ENCODE results near the gene PTPRG. TPM values are rescaled to one million over a fixed set of nuclear protein-coding genes. Genes with fewer than 3 reads are reported as not detected.
"Not testable (repeated sequence)": the region's sequence is repeated elsewhere in the genome, so short reads cannot be mapped to it uniquely, and the experiment has no call there.

The PTPRG gene
- total and polyA plus RNA-seq, 2 donors, result 22.7 to 95.3 TPM

DNA sequence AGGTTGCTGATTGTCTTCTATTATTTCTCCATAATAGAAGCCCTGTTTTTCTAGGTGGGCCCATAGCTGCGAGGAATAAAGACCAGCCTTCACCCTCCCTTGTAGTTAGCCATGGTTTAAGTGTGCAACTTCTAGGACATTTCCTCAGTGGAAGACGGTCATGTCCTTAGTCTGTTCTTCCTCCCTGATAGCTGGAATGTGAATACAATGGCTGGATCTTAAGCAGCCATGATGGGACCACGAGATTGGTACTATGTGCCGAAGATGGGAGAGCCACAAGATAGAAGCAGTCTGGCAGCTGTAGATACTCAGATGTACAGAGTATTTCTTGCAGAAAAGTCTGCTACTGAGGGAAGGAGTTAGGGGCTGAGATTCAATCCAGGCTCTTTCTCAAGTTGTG lies 152.9 kb downstream of the PTPRG start:
- WGBS, result 74% methylated on average over 4 of the region's 4 CpGs
- no peak for DNase-seq (ENCODE audit: extremely low spot score)
- Histone ChIP-seq H3K4me3 (ENCODE audit: low read depth, low read length) (no peak overlapping the region), H3K27ac (ENCODE audit: low read depth) (no peak overlapping the region), H3K36me3 (ENCODE audit: insufficient read depth) (no peaks in the 10 kb centered on the region), H3K4me1 (ENCODE audit: insufficient read depth) (no peaks in the 10 kb centered on the region)

DNA sequence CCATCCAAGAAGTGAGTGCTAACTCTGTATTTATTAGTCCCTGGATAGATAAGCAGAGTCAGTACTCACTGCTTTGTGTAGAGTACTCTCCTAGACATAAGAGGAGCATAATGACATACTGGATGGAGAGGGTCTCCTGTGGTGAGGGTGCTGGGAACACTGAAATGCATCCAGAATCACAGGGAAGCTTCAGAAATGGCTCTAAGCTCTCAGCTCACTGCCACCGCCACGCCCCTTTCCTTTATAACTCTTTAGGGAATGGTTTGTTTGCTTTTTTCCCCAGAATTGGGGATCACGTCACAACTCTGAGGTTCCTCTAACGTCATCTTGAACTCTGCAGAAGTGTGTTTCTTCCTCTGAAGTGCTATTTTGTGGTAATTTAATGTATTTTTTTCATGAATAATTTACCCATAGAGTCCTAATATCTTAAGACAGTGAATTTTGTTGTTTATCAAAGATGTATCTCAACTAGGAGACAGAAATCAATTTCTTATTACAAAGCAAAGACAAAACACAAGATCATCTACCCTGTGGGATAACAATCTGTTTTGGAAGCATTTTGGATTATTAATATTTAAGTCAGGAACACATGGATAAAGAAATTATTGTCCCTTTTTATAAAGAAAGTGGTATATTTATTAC lies 154.6 kb downstream of the PTPRG start:
- 83% methylated on average over 4 of the region's 4 CpGs for WGBS
- no peaks in the 10 kb centered on the region for H3K36me3 ChIP-seq (ENCODE audit: insufficient read depth)
- H3K4me1 ChIP-seq (ENCODE audit: insufficient read depth), result peaks cover 2% of the 10 kb centered on the region
- no peak overlapping the region for H3K4me3 ChIP-seq (ENCODE audit: low read depth, low read length)
- no peak for DNase-seq (ENCODE audit: extremely low spot score)
- H3K27ac ChIP-seq (ENCODE audit: low read depth), result no peak overlapping the region

DNA sequence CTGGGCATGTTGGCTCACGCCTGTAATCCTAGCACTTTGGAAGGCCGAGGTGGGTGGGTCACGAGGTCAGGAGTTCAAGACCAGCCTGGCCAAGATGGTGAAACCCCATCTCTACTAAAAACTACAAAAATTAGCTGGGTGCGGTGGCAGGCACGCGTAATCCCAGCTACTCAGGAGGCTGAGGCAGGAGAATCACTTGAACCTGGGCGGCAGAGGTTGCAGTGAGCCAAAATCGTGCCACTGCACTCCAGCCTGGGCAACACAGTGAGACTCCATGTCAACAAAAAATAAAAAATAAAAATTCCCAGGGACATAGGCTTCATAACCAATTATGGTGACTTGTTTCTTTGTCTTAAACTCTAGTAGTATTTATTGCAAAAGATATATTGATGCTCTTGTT lies 155.3 kb downstream of the PTPRG start:
- WGBS, result 88% methylated on average over 8 of the region's 8 CpGs

DNA sequence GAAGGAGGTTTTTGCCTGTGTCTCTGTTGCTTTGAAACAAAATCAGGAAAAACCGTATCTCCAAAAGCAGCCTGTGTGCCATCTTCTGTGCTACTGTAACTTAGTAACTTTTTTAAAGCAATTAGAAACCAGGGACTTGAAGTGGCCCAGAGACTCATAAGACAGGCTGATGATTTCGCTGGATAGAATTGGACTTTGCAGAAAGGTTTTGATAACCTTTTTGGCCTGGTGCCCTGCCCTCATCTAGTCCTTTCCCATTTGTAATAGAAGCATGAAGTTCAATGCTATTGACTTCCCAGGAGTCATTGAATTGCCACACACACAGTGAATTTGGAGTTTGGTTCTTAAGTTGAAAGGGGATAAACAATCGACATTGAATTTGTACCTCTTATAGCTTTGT lies 157.2 kb downstream of the PTPRG start:
- no peaks in the 10 kb centered on the region for H3K36me3 ChIP-seq (ENCODE audit: insufficient read depth)
- H3K27ac ChIP-seq (ENCODE audit: low read depth), result no peak overlapping the region
- DNase-seq (ENCODE audit: extremely low spot score), result no peak
- peaks cover 2% of the 10 kb centered on the region for H3K4me1 ChIP-seq (ENCODE audit: insufficient read depth)
- no peak overlapping the region for H3K4me3 ChIP-seq (ENCODE audit: low read depth, low read length)
- WGBS, result 100% methylated on average over 3 of the region's 3 CpGs

More for the DNA sequence above, 155.3 kb downstream of the PTPRG start:
- not testable (repeated sequence) for DNase-seq (ENCODE audit: extremely low spot score); H3K36me3 ChIP-seq (ENCODE audit: insufficient read depth); H3K27ac ChIP-seq (ENCODE audit: low read depth); H3K4me3 ChIP-seq (ENCODE audit: low read depth, low read length); H3K4me1 ChIP-seq (ENCODE audit: insufficient read depth)

DNA sequence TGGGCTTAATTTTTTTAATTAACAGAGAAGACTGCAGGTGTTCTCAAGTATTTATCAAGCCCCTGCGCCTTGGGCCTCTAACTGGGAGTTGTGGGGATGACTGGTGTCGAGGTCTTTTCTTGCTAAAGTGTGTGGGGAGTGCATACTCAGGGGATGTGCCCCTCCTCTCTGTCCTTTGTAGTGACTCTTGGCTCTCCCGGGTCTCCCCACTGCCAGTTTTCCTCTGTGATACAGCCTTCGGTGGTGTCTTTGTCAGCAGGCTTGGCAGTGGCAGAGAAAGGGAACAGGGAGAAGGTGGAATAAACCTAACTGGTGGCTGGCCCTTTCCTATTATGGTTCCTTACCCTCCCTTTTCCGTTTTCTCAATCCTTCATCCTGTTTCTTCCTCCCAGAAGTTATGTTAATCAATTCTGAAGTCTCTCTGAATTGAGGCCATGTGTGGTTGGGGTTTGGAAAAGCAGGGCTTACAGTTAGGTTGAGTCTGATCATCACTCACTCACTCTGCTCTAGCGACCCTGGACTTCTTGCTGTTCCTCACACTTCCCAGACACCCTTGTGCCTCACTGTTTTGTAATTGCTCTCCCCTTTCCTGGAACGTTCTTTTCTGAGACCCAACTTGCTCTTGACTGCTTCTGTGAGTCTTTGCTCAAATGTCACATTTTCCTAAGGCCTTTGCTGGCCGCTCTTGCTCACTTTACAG lies 158.1 kb downstream of the PTPRG start:
- Histone ChIP-seq H3K36me3 (ENCODE audit: insufficient read depth) (no peaks in the 10 kb centered on the region), H3K27ac (ENCODE audit: low read depth) (no peak overlapping the region), H3K4me1 (ENCODE audit: insufficient read depth) (peaks cover 2% of the 10 kb centered on the region), H3K4me3 (ENCODE audit: low read depth, low read length) (no peak overlapping the region)
- WGBS, result 82% methylated on average over 8 of the region's 8 CpGs
- no peak for DNase-seq (ENCODE audit: extremely low spot score)

DNA sequence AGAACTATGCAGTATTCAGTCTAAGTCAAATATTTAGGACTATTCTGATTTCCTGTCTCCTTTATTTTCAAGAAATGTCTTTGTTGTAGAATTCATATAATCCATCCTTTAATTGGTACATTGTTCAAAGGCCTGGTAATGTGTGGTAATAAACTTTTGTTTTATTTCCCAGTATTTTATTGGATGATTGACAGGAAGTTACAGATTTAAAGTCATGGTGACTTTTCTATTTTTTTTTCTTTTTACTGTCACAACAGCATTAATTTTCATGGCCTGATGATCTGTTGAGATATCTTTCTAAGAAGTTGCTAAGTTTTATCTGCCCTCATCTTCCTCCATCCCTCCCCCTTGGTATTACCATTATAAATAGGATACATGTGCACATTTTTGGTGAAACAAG lies 161.7 kb downstream of the PTPRG start:
- Histone ChIP-seq H3K4me3 (ENCODE audit: low read depth, low read length) (no peak overlapping the region), H3K27ac (ENCODE audit: low read depth) (no peak overlapping the region), H3K36me3 (ENCODE audit: insufficient read depth) (no peaks in the 10 kb centered on the region), H3K4me1 (ENCODE audit: insufficient read depth) (peaks cover 2% of the 10 kb centered on the region)
- no peak for DNase-seq (ENCODE audit: extremely low spot score)

DNA sequence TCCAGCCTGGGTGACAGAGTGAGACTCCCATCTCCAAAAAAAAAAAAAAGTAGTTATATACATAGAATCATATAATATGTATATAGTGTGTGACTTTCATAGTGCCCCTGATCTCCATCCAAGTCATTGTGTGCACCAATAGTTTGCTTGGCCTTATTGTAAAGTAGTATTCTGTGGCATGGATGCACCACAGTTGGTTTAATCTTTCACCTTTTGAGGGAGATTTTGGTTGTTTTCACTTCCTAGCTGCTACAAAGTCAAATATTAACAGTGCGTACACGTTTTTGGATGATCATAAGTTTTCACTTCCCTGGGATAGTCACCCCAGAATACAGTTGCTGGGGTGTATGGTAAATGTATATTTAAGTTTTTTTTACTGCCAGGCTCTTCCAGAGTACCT lies 162.8 kb downstream of the PTPRG start:
- H3K36me3 ChIP-seq (ENCODE audit: insufficient read depth), result no peaks in the 10 kb centered on the region
- WGBS, result 83% methylated on average over 2 of the region's 2 CpGs
- peaks cover 2% of the 10 kb centered on the region for H3K4me1 ChIP-seq (ENCODE audit: insufficient read depth)
- H3K4me3 ChIP-seq (ENCODE audit: low read depth, low read length), result no peak overlapping the region
- no peak for DNase-seq (ENCODE audit: extremely low spot score)
- H3K27ac ChIP-seq (ENCODE audit: low read depth), result no peak overlapping the region

DNA sequence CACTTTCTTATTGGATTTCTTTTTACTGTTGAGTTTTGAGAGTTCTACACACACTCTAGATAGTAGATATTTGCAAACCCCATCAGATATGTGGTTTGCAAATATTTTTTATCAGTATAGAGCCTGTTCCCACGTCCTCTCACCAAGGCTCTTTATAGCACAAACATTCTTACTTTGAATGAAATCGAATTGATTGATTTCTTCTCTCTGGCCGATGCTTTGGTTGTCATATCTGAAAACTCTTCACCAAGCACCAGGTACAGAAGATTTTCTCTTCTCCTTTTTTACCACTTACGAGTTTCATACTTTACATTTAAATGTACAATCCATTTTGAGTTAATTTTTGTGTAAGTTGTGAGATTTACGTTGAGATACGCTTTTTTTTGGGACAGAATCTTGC lies 163.4 kb downstream of the PTPRG start:
- no peaks in the 10 kb centered on the region for H3K36me3 ChIP-seq (ENCODE audit: insufficient read depth)
- whole genome bisulfite sequencing, result 94% methylated on average over 6 of the region's 6 CpGs

DNA sequence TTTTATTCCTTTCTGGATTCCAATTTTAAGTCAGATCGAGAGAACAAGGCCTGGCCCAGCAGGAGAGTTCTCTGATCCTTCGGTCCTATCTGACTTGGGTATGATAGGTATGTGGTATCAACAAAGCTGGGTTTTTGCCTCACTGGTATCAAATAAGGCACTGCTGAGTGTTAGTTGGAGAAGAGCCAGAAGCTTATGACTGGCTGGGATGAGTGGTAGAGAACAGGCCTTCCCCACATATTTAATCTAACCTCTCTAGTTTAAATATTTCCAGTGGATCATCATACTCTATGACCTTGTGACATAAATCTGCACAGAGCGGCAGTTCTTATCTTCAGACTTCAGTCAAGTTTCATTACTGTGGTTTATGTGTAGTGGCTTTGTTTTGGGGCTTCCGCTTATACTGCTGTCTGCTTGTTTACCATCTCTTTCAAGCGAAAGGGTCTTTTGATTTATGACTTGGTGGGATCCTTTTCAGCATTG lies 164.5 kb downstream of the PTPRG start:
- Histone ChIP-seq H3K4me1 (ENCODE audit: insufficient read depth) (no peaks in the 10 kb centered on the region), H3K4me3 (ENCODE audit: low read depth, low read length) (no peak overlapping the region), H3K36me3 (ENCODE audit: insufficient read depth) (no peaks in the 10 kb centered on the region), H3K27ac (ENCODE audit: low read depth) (no peak overlapping the region)
- WGBS, result 57% methylated on average over 5 of the region's 5 CpGs
- no peak for DNase-seq (ENCODE audit: extremely low spot score)

More for the DNA sequence above, 163.4 kb downstream of the PTPRG start:
- Histone ChIP-seq H3K4me1 (ENCODE audit: insufficient read depth) (no peaks in the 10 kb centered on the region), H3K4me3 (ENCODE audit: low read depth, low read length) (no peak overlapping the region), H3K27ac (ENCODE audit: low read depth) (no peak overlapping the region)
- DNase-seq (ENCODE audit: extremely low spot score), result no peak

DNA sequence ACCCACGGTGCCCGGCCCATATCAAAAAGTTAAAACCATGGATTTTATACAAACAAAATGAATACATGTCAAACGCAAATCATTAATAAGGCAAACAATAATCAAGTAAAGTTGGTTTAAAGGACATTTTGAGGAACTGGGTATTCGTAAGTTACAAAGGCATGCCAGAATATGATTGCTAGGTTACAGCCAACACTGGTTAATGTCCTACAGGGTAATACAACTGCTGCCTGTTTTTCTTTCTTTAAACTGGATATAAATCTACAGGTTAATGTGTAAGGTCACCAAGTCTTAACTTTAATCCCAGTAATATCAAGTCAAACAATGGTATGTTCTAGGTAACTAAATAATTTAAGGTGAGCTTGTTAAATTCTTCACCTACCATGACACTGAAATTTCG lies 166.1 kb downstream of the PTPRG start:
- 94% methylated on average over 5 of the region's 5 CpGs for WGBS
- H3K4me3 ChIP-seq (ENCODE audit: low read depth, low read length), result no peak overlapping the region
- no peak overlapping the region for H3K27ac ChIP-seq (ENCODE audit: low read depth)
- H3K36me3 ChIP-seq (ENCODE audit: insufficient read depth), result no peaks in the 10 kb centered on the region
- H3K4me1 ChIP-seq (ENCODE audit: insufficient read depth), result no peaks in the 10 kb centered on the region
- no peak for DNase-seq (ENCODE audit: extremely low spot score)

DNA sequence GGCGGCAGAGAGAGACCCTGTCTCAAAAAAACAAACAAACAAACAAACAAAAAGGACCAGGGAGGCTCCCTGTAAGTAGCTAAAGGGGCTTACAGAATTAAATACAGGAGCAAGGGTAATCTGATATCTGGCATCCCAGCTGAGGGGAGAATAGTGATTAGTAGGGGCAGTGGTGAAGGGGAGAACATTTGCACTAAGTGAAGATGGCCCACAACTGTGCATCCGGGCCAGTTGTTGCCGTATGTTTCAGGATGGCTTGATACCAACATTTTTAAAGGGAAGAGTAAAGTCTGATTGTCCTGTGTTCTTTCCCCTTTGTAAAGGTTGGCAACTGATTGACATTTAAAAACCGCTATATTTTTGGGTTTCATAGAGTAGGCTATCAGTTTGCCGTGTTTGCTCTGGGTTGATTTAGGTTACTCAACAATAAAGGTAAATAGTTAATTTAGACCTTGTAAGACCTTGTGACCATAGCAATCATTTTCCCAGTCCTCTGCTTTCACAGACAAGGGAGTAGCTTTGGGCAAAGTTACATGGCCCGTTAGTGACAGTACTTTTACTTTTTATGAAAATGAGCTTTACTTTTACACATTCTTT lies 167.8 kb downstream of the PTPRG start:
- Histone ChIP-seq H3K36me3 (ENCODE audit: insufficient read depth) (no peaks in the 10 kb centered on the region), H3K4me1 (ENCODE audit: insufficient read depth) (no peaks in the 10 kb centered on the region), H3K4me3 (ENCODE audit: low read depth, low read length) (no peak overlapping the region), H3K27ac (ENCODE audit: low read depth) (no peak overlapping the region)
- WGBS, result 94% methylated on average over 6 of the region's 6 CpGs
- no peak for DNase-seq (ENCODE audit: extremely low spot score)

DNA sequence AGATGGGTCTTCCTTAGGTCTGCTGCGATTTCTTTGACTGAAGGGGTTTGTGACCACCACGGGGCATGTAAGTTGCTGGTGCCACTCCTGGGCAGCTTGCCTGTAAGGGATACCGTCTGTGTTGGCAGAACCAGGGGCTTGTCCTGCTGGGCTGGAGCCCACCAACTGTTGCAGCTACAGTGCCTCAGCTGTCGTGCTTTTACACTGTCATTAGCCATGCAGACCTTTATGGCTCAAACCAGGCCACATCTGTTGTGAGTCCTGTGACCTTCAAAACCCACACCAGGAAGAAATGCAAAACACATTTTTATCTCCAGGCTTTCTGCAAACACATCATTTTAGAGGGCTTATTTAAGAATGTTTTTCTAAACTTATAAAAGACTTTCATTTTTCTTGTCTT lies 168.7 kb downstream of the PTPRG start:
- WGBS, result 64% methylated on average over 4 of the region's 4 CpGs
- no peaks in the 10 kb centered on the region for H3K4me1 ChIP-seq (ENCODE audit: insufficient read depth)
- H3K4me3 ChIP-seq (ENCODE audit: low read depth, low read length), result no peak overlapping the region
- no peak overlapping the region for H3K27ac ChIP-seq (ENCODE audit: low read depth)
- DNase-seq (ENCODE audit: extremely low spot score), result no peak
- H3K36me3 ChIP-seq (ENCODE audit: insufficient read depth), result no peaks in the 10 kb centered on the region

DNA sequence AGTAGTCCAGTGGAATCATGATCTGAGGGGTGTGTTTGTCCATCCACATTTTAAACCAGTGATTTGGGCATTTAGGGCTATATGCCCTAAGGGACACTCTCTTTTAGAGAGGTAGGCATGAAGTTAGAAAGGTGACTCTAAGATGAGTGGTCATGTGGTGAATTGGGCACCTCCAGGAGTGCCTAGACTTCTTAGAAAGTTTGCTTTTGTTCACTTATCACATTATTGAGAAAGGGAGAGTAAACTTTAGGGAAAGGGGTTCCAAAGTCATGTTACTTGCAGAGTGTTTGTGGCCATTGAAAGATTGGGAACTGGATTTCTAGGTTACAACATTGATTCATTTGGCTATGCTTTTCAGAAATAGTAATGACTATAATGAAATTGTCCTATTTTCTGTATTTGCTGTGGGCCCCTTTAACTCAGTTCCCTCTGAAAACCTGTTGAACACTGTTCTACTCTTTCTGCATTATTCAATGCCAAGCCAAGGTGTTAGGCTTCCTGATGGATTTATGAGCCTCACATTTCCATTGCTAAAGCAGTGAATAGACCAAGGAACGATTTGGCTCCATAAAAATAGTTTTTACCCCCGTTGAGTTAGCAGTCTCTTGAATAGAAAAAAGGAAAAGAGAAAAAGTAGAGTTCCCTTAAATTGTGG lies 169.3 kb downstream of the PTPRG start:
- Histone ChIP-seq H3K27ac (ENCODE audit: low read depth) (no peak overlapping the region), H3K36me3 (ENCODE audit: insufficient read depth) (no peaks in the 10 kb centered on the region), H3K4me3 (ENCODE audit: low read depth, low read length) (no peak overlapping the region), H3K4me1 (ENCODE audit: insufficient read depth) (no peaks in the 10 kb centered on the region)
- WGBS, result 41% methylated on average over 2 of the region's 2 CpGs
- DNase-seq (ENCODE audit: extremely low spot score), result no peak

DNA sequence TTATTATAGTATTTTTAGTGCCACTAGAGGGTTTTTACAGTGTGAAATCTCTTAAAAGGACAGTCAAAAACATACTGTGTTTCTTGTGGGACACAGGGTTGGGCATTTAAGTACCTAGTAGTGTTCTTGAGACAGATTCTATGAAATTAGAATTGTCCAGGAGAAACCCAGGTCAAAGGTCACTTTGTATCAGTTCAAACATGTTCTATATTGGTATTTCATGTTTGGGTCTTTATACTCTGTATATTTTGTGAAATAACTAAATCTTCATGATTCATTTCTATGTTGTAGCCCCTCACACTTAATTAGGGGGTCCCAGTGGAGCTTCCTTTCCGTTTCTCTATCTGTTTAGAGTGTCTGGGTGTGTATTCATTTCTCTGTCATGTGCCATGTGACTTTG lies 171.6 kb downstream of the PTPRG start:
- no peak overlapping the region for H3K27ac ChIP-seq (ENCODE audit: low read depth)
- no peak for DNase-seq (ENCODE audit: extremely low spot score)
- WGBS, result 64% methylated on average over 1 of the region's 1 CpG

More for the DNA sequence above, 171.6 kb downstream of the PTPRG start:
- H3K4me3 ChIP-seq (ENCODE audit: low read depth, low read length), result no peak overlapping the region
- H3K36me3 ChIP-seq (ENCODE audit: insufficient read depth), result no peaks in the 10 kb centered on the region
- H3K4me1 ChIP-seq (ENCODE audit: insufficient read depth), result no peaks in the 10 kb centered on the region
